Measurements from ENCODE around the gene ZMIZ1.

The ZMIZ1 gene

DNA sequence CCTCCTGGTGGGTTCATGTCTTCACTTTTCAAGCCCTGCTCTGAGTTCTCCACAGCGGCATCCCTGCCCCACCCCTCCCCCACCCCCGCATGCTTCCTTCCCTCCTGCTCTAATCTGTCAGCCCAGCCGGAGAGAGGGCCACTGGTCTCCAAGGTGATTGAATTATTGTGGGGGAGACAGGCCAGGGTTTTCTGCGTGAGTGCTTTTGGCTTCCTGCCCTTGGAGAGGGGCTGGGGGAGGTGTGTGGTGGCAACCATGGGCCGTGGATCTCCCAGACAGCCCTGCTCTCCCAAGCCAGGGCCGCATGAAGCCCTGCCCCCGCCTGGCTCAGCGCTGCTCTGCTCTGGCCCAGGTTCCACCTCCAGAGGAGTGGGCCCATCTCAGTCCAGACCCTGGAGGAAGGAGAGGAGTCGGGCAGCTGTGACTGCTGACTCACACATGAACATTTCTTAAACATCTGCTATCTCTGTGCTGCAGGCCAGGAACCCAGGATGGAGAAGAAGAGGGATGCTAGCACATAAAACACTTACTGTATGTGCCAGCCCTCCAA lies 109.9 kb downstream of the ZMIZ1 start:
- FAIRE-seq, result no peak

DNA sequence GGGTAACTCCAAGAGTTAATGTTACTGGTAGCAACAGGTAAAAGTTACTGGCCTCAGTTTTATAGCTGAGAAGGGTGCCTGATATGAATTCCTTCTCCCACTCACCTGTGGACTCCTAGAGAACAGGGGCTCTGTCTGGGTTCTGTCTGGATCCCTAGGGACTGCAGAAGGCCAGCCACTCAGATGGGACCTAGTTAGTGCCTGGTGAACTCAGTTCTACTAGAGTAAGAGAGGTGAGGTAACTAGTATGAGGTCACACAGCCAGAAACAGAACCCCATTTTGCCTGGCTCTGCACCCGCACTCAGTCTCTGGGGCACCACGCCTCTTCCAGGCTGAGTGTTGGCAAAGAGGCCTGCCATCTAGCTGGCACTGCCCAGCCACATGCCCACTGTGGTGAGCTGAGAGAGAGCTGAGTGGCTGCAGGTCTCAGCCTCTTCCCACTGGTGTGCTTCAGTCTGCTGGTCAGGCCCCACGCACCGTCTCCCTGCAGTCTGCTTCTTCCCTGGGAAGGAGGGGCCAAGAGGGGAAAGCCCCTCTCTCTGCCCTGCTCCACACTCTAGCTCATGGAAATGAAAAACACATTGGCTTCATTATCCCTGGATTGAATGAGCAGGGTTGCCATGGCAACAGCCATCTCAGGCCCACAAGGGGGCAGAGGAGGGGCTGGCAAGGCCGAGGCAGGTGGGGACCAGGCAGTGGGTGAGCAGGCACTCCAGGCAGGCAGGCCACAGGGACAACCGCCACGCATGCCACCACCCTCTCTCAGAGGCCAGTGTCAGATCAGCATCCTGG lies 110.6 kb downstream of the ZMIZ1 start:
- no peak for FAIRE-seq

DNA sequence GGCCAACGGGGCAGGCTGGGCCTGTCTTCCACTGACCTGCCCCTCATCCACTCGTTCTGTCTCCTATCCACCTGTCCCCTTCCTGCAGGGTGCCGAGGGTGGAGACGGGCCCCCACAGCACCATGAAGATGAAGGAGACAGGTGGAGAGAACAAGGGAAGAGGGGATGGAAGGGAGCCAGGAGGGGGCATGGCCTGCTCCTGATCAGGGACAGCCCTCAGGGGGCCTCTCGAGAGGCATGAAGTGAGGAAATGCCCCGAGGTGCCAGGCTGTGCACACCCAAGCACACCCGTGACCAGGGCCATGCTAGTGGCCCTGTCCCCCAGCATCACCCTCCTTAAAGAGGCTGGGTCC lies 111.2 kb downstream of the ZMIZ1 start:
- no peak for FAIRE-seq

GRCh38 chr10:79180414-79181221 lies 111.9 kb downstream of the ZMIZ1 start:
- no peak for FAIRE-seq

GRCh38 chr10:79181227-79181626 lies 112.5 kb downstream of the ZMIZ1 start:
- no peak for FAIRE-seq

DNA sequence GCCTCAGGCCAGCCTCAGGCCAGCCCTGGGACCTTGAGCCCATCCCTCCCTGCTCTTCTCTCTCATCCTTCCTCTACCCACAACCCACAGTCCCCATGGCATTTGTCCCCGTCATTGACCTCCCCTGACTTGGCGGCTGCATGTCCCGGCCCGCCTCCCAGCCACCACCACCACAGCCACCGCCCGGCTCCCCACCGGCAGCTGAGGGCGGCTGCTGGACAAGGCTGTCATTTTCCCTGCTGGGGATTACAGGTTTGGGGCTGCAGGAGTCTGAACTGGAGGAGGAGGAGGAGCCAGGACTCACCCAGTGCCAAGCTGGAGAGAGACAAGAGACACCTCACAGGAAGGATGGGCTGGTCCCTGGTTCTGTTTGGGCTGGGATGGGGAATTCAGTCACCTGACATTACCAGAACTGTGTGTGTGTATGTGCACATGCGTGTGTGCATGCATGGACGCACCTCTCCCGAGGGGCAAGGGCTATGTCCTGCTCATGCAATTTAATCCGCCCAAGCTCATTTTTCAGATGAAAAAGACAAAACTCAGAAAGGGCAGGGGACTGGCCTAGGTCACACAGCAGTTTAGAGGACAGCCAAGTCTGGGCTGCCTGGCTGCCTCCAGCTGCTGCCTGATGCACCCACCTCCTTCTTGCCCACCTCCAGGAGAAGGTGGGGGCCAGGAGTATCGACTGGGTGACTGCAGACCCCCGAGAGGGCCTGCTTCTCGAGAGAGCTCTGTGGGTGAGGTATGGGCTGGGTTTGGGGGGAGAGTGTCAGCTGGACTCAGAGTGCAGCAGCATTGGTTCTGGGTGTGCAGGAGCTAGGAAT lies 113.1 kb downstream of the ZMIZ1 start:
- FAIRE-seq, result no peak

GRCh38 chr10:79182781-79183467 lies 114.2 kb downstream of the ZMIZ1 start:
- FAIRE-seq, result no peak

- FAIRE-seq, result no peak
Observed at GRCh38 chr10:79183468-79183865, 114.7 kb downstream of the ZMIZ1 start.

DNA sequence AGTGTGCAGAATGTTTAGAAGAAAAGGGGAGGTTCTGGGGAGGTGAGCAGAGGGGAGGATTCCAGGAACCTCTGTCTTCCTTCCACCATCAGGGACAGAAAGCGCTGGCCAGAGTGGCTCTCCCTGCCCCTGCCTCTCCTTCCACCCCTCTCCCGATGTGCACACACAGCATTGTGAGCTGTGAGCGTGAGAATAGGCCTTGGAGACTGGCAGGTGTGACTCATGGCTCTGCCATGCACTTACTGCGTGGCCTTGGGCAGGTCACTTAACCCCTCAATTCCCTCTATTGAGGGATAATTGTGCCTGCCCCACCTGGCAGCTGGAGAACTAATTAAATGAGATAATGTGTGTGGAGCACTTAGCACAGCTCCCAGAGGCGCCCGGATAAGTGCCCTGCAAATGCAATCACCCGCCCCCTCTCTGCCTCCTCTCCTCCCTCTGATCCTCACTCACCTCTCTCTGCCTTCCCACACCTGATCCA lies 115.4 kb downstream of the ZMIZ1 start:
- FAIRE-seq, result no peak

GRCh38 chr10:79184657-79185056 lies 115.9 kb downstream of the ZMIZ1 start:
- FAIRE-seq, result no peak

DNA sequence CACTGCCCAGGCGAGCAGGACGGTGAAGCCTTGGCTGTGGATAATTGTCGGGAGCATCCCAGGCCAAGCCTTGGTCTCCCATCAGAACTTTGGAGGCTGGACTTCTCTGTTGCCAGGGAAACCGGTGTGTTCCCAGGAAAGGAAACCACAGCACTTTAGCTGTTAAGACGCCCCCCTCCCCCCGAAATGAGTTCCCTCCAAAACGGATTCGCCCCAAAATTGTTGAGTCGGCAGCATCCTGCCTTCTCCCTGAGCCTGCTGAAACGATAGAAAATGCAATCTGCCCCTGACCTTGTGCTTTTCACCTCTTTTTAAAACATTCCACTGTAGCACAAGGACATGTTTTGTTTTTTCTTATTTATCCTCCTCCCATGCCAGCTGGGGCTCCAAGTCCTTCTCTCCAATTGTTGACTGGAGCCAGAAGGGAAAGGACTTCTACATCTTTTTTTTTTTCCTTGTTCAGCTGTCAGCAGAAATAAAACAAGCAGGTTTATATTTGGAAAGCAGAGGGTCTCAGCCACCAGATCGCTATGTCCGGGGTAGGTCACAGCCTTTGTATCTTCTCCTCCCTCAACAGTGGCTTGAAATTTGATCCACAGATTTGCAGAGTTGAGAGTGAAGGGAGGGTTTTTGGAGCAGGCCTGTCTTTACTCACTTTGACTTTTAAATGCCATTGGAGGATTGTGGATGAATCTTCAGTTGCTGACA lies 116.5 kb downstream of the ZMIZ1 start:
- FAIRE-seq, result no peak

DNA sequence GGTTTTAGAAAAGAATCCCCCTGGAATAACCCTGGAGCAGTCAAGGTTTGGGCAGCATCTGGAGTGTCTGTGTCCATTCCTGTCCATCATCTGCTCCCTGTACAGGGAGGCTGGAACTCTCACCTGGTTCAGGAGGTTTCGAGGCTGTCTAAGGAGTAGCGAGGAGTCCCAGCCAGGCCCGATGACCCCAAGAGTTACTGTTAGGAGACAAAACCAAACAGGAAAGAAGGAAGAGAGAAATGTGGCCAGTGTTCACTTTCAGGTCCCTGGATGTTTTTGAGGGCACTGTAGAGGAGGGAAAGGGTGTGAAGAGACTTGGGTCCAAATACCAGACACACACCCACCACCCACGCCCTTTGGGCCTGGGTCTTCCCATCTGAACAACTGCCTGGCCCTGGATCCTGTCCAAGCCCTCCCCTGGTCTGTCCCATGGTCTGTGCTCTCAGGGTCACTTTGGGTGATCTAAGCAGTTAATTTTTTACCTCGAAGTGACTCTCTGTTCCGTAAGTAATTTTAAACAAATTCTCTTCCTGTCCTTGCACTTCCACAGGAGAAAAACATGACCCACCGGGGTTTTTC lies 117.1 kb downstream of the ZMIZ1 start:
- FAIRE-seq, result no peak

DNA sequence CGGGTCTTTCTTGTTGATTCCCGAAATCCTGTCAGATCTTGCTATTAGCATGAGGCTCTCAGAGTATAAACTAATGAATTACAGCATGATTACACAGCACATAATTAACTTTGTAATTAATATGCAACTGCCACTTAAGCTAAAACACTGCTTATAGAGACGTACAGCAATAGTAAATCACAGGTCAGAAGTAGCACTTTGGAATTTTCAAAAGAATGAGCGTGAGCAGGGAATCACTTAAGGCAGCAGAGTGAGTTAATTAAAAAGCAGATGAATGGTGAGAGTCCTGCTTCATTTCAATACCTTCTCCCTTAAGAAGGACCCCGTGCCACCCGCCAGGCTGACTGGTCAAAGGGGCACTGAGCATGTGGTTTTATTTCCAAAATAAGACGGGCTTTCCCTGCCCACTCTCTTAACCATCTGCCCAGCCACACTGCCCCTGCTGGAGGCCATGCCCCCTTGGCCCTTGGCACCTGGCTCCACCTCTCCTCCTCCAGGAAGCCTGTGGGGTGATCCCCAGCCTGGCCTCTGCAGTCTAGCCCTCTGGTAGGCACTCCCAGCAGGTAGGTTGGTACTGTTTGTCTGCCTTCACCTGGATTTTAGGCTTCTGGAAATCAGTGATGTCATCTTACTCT lies 117.8 kb downstream of the ZMIZ1 start:
- FAIRE-seq, result no peak

DNA sequence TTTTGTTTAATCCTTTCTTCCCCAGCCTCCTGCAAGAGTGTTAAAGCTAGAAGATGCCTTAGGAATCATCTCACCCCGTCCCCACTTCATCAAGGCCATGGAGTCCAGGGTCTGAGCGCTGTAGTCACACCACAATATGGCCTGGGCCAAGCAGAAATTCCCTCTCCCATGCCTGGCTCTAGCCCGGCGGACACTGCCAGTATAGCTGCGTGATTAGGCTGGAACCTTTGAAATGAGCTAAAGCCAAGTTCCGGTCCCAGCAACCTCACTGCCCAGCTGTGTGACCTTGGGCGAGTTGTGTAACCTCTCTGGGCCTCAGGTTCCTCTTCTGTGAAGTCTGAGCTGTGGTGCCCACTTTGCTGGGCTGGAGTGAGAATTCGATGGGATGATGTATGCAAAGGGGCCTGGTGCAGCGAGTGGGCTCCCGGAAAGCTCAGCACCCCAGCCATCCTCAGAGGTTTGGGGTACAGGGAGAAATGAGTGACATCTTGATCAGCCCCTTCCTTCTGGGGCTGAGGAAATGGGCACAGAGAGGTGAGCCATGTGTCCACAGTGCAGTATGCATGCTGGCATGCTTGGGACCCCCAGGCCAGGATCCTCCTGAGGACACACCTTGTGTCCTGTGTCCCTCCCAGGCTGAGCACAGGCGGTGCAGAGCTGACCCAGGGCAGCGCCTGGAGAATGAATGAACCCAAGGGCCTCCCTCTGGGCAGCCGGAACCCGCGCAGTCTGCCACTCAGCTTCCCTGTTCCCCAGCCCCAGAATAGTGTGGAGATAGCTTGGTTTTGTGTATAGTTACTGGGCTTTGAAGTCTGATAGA lies 118.6 kb downstream of the ZMIZ1 start:
- FAIRE-seq, result no peak

- FAIRE-seq, result no peak
Observed at GRCh38 chr10:79188154-79188965, 119.6 kb downstream of the ZMIZ1 start.

GRCh38 chr10:79189181-79189580 lies 120.4 kb downstream of the ZMIZ1 start:
- FAIRE-seq, result no peak

GRCh38 chr10:79189853-79190435 lies 121.2 kb downstream of the ZMIZ1 start:
- no peak for FAIRE-seq

DNA sequence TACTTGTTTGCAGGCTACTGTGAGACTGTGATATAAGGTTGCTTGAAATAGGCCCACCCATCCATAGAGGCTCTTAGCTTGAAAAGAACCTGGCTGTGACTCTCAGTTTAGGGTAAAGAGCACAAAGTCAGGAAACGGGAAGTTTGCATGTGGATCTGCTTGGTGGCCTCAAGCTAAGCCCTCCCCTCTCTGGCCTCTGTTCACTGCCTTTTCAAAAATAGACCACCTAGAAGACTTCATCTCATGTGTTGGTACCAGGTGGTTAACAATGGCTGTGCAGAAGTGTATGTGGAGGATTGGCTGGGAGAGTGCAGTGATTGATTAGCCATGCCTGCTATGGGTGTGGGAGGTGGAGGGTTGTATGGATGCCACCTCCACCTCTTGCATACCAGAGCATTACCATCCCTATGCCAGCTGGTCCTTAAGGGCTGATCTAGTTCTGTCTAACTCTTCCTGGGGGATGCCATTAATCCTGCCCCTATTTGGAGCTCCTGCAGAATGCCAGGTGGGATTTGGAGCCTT lies 122.0 kb downstream of the ZMIZ1 start:
- no peak for FAIRE-seq
